H7 (cell line): Measurements from ENCODE around the gene ZNF609. TPM values are rescaled to one million over a fixed set of nuclear protein-coding genes. Genes with fewer than 3 reads are reported as not detected.
A peak's percentile ranks its signal among the peaks of the same experiment; 100 is the strongest.

ENCODE experiments used
- DNase-seq: peaks from one replicate; pipeline ENCODE4 v3.0.0; 2012
- H3K27me3 ChIP-seq: 2 replicates; pipeline ENCODE4 v1.6.0; 2011; ENCODE audit warnings: mild to moderate bottlenecking, low read length; ENCODE audit not compliant: control insufficient read depth, insufficient read depth
- H3K36me3 ChIP-seq: replicated peaks from 2 replicates; pipeline ENCODE4 v1.5.1; 2011; ENCODE audit warnings: low read length; ENCODE audit not compliant: control insufficient read depth, insufficient read depth
- H3K4me3 ChIP-seq: 2 replicates; pipeline ENCODE4 v1.5.1; 2011; ENCODE audit warnings: low read depth, mild to moderate bottlenecking, control low read depth, low read length, moderate library complexity; ENCODE audit not compliant: insufficient read depth
- total RNA-seq: library from RNA; depleted of rRNA; stranded (reverse); fragments of >200 nt; shearing (Covaris generic); gene quantifications from 2 replicates; pipeline ENCODE4 v1.2.3, GENCODE V29; 2014

Gene ZNF609
- total RNA-seq, 1 experiment from 2014 or later = 24.8 TPM

DNA sequence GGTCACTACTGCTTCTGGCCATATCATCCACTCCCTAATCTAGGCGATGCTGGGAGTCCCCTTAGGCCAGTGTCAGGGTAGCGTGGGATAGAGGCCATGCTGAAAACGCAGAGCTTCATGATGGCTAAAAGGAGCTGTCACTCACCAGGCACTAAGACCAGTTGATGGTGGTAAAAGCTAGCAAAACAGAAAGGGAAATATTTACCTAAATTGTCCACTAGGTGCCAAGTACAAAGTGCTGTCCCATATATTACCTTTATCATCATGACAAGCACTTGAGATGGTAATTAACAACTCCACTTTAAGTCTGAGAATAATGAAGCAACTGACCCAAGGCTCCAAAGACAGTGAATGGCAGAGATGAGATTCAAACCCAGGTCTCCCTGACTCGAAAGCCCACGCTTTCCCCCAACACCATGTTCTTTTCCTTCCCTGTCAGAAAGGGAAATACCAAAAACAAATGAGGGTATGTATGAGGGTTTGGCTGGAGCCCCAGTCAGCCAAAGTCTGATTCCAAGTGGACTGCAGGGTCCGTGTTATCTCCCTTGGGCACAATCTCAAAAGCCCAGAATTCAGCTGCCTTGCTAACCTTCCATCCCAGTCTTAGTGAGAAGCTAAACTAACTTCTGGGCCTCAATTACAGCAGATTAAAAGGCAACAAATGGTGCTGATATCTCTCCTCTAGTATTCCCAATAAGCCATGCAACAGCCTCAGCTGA, 230.4 kb downstream of the ZNF609 start:
- peaks cover 51% of the 10 kb centered on the region for H3K36me3 ChIP-seq
- no peaks in the 10 kb centered on the region for H3K27me3 ChIP-seq
- no peak for DNase-seq
- no peak overlapping the region for H3K4me3 ChIP-seq

GRCh38 chr15:64691896-64692565, 231.7 kb downstream of the ZNF609 start:
- DNase-seq = no peak
- Histone ChIP-seq H3K36me3 (peaks cover 53% of the 10 kb centered on the region), H3K27me3 (no peaks in the 10 kb centered on the region), H3K4me3 (no peak overlapping the region)

GRCh38 chr15:64693134-64693533, 232.8 kb downstream of the ZNF609 start:
- H3K4me3 ChIP-seq = no peak overlapping the region
- no peak for DNase-seq
- no peaks in the 10 kb centered on the region for H3K27me3 ChIP-seq
- H3K36me3 ChIP-seq = peaks cover 49% of the 10 kb centered on the region

DNA sequence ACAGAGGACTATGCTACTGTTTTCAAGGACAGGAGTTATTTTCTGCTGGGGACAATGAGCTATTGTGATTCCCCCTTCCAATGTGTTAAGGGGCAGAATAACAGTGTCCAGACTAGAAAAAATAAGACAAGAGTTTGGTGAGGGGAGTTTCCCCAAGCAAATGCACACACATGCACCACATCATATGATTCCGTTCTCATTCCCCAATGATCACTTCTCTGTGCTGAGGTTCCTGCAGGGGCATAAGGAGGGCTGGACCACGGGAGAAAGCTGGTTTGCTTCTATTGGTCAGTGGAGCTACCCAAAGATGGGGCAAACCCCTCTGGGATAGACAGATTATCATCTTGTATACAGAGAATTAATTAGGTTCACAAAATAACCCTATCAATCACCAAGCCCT, 234.4 kb downstream of the ZNF609 start:
- no peak for DNase-seq
- H3K4me3 ChIP-seq = no peak overlapping the region
- no peaks in the 10 kb centered on the region for H3K27me3 ChIP-seq
- peaks cover 39% of the 10 kb centered on the region for H3K36me3 ChIP-seq

- no peak for DNase-seq
- H3K36me3 ChIP-seq = peaks cover 33% of the 10 kb centered on the region
- H3K4me3 ChIP-seq = no peak overlapping the region
Observed at GRCh38 chr15:64695561-64695992, 235.2 kb downstream of the ZNF609 start.

DNA sequence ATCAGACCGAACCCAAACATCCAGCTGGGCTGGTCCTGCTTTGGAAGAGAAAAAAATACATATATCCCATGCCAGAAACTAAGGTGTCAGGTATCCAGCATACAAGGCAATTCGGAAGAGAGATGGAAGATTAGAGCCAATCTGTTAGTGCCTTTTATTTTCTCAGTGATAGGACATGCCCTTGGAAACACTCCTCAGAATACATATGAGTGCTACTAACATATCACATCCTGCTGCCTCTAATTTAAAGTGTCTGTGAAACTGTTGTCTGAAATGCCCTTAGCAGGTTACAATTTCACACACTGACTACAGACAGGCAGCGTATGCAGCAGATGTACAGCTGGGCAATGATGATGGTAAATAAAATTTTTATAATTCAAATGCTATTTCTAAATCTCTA, 236.1 kb downstream of the ZNF609 start:
- no peaks in the 10 kb centered on the region for H3K27me3 ChIP-seq
- no peak for DNase-seq
- peaks cover 27% of the 10 kb centered on the region for H3K36me3 ChIP-seq
- H3K4me3 ChIP-seq = no peak overlapping the region

More at GRCh38 chr15:64695561-64695992, 235.2 kb downstream of the ZNF609 start:
- H3K27me3 ChIP-seq = no peaks in the 10 kb centered on the region

- DNase-seq = no peak
- Histone ChIP-seq H3K4me3 (no peak overlapping the region), H3K27me3 (no peaks in the 10 kb centered on the region), H3K36me3 (peaks cover 23% of the 10 kb centered on the region)
Observed at GRCh38 chr15:64697911-64698369, 237.6 kb downstream of the ZNF609 start.

DNA sequence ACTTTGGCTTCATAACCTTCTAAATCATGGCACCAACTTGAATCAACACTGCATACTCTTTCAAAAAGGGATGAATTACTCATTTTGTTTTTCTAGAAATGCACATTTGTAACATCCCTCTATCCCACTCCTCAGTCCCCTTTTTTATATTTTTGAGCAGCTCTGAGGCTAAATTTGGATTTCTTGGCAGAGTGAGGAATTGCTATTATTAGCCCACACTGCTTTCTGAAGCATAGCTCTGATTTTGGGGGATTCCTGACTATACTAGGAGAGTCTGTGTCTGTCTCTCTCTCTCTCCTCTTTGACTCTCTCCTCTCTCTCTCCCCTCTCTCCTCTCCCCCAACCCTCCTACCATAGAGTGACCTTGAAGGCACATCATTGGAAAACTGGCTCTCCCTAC, 238.4 kb downstream of the ZNF609 start:
- DNase-seq = no peak
- H3K27me3 ChIP-seq = no peaks in the 10 kb centered on the region
- H3K36me3 ChIP-seq = peaks cover 16% of the 10 kb centered on the region
- H3K4me3 ChIP-seq = no peak overlapping the region

GRCh38 chr15:64699751-64700388, 239.5 kb downstream of the ZNF609 start:
- peak; percentile 64 for DNase-seq
- Histone ChIP-seq H3K36me3 (peaks cover 14% of the 10 kb centered on the region), H3K27me3 (no peaks in the 10 kb centered on the region), H3K4me3 (peak overlapping the region; percentile 31)

DNA sequence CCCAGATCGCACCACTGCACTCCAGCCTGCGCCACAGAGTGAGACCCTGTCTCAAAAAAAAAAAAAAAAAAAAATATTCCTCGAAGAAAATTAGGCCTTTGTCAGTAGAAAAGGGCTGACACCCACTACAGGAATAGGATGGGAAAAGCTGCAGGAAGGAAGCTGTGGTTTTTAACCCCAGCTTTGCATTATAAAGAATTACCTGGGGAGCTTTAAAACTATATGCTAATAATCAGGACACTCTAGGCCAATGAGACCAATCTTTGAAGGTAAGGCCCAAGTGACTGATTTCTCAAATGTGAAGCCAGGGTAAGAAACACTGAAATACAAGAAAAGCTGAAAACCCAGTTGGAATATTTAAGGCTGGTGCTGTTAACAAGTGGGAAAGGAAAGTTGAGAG, 240.7 kb downstream of the ZNF609 start:
- peak overlapping the region; percentile 73 for H3K4me3 ChIP-seq
- peak; percentile 57 for DNase-seq
- no peaks in the 10 kb centered on the region for H3K27me3 ChIP-seq
- H3K36me3 ChIP-seq = peaks cover 5% of the 10 kb centered on the region

DNA sequence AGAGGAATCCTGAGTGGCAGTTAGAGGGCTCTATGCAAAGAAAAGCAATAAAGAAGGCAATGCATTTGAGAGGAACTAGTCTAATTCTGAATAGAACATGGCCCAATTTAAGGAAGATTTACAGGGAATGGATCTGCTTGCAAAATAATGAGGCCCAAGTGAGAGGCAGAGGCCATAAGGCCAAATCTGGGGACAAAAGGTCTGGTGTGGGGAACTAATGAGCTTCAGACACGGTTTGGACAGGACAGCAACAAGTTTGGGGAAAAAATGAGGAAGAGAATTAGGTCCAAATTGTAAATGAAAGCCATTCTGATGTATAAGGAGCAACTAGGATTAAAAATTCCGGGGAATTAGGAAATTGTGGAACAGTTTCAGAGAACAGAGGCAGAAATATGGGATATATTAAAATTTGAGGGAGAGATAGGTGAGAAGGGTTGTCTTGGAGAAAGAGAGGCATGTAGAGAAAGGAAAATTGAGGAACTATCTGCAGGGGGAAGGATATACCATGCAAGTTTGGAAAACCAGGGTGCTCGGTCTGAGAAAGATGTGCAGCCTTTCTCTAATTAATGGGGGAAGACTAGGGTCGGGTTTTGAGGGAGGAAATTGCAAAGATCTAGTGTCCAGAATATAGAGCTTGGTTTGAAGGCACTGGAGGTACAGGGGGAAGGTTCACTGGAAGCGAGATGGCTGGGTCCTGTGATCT, 241.3 kb downstream of the ZNF609 start:
- DNase-seq = no peak
- Histone ChIP-seq H3K27me3 (no peaks in the 10 kb centered on the region), H3K4me3 (peak overlapping the region; percentile 73), H3K36me3 (peaks cover 6% of the 10 kb centered on the region)

DNA sequence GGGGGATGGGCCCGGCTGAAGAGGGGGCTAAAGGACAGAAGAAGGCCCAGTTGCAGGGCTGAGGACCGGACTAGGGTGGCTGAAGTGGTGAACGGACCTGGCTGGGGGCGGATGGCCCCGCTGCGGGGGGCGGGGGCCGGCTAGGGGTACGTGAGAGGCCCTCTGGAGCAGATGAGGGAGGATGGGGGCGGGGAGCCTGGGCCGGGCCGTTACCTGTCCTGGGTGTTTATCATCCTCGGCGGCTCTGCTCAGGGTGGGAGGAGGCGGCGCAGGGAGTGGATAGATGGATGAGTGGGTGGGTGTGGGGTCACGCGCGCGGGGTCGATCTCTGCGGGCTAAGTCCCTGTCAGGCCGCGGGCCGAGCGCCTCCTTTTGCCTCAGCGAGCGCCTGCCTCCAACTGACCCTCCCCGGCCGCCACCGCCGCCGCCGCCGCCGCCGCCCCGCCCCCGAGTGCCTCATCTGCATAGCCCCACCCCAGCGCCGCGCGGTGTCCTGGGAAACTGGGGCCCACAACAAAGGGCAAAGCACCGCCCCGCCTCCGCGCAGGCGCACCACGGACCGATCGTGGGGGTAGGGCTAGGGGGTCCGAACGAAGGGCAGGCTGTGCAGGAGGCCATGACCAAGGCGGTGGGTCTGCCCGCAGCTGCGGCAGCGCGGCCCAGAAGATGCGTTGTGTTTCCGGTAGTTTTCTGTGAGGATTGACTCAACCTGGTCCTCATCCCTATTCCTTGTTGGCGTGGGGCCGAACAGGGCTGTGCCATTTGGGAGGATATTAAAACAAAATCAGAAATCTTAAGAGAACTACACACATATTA, 242.6 kb downstream of the ZNF609 start:
- peaks cover 6% of the 10 kb centered on the region for H3K36me3 ChIP-seq
- H3K4me3 ChIP-seq = peak overlapping the region; percentile 73
- H3K27me3 ChIP-seq = no peaks in the 10 kb centered on the region
- DNase-seq = peak; percentile 100

DNA sequence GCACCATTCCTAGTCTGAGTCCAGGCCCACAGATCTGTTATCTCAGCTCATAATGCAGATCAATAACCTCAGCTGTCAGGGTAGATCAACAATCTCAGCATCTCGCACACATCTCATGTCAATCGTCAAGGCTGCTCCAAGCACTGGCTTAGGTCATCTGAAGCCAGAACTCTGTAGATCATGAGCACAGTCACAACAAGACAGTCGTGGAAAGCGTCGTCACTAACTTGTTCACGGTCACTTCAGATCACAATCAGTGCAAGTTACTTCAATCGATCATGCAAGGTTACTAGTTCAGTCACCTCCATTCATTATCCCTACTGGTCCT, 243.2 kb downstream of the ZNF609 start:
- Histone ChIP-seq H3K36me3 (peaks cover 6% of the 10 kb centered on the region), H3K27me3 (no peaks in the 10 kb centered on the region), H3K4me3 (peak overlapping the region; percentile 30)
- no peak for DNase-seq

DNA sequence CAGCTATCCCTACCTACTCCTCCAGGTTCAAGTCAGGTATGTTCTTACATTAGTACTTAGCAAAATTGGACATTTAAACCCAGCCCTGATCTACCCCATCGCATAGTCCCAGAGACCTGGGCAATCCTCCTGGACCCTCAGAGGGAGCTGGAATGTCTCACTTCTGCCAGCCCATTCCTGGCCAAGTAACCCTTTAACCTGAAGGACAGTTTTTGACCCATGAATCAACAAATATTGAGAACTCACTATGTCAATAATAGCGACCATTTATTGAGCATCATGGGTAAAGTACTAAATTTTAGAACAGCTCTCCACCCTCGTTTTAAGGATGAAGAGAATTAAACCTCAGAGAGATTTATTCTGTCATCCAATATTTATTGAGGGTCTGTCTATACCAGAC, 244.6 kb downstream of the ZNF609 start:
- Histone ChIP-seq H3K36me3 (peaks cover 7% of the 10 kb centered on the region), H3K4me3 (no peak overlapping the region), H3K27me3 (no peaks in the 10 kb centered on the region)
- no peak for DNase-seq
